ENCODE data around the gene AP1M2.

Gene AP1M2

GRCh38 chr19:10525636-10526035 lies 61.5 kb downstream of the AP1M2 start:
- TF ChIP-seq CTCF (IDR thresholded peaks at IDR 0.05; ENCODE audit: insufficient read depth, low read length, missing control alignments) = no peak
- ChIA-PET POLR2A (interaction anchor here (0.6 kb wide), 1 partner anchor 32 kb away, joined by 3 read pairs; no protein-coding TSS in a partner anchor), CTCF (interaction anchor here (1.3 kb wide), 1 partner anchor 20 kb away, joined by 3 read pairs; no protein-coding TSS in a partner anchor)
- DNase-seq (ENCODE audit: low read depth, low spot score) = no peak
- no peak overlapping the region for H3K4me3 ChIP-seq (ENCODE audit: low read depth, low read length)

- ChIA-PET CTCF (interaction anchor here (1.2 to 2.6 kb wide), 6 partner anchors 12 to 107 kb away, joined by 3 to 10 read pairs (median 4); no protein-coding TSS in a partner anchor), POLR2A (no interaction called here)
- no peak for DNase-seq (ENCODE audit: low read depth, low spot score)
- no peak overlapping the region for H3K4me3 ChIP-seq (ENCODE audit: low read depth, low read length)
- TF ChIP-seq CTCF (IDR thresholded peaks at IDR 0.05; ENCODE audit: insufficient read depth, low read length, missing control alignments) = no peak
Measured at GRCh38 chr19:10523135-10523636, 63.9 kb downstream of the AP1M2 start.

Measured in AG04449 (cell line).